ENCODE measurements around the gene SLC1A4.
"Not testable (repeated sequence)": the region's sequence is repeated elsewhere in the genome, so short reads cannot be mapped to it uniquely, and the experiment has no call there.

The SLC1A4 gene

DNA sequence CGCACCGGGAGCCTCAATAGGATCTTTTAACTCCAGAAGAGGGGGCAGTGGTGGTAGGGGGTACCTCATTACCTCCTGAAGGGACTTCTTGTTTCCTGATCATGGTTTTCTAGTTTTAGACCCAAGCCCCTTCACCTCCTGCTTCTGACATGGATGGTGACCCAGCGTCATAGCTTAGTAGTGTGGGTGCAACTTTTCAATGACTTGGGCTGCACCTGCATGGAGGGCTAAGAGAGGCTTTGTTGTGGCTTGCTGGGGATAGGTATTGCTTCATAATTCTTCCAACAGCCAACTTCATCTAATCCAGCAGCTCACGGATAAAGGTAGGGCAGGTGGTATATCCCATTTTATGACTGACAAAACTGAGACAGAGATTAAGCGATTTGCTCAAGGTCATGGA, 3.0 kb downstream of the SLC1A4 start:
- DNase-seq (ENCODE audit: low read depth in 2 of 2) = no peak

DNA sequence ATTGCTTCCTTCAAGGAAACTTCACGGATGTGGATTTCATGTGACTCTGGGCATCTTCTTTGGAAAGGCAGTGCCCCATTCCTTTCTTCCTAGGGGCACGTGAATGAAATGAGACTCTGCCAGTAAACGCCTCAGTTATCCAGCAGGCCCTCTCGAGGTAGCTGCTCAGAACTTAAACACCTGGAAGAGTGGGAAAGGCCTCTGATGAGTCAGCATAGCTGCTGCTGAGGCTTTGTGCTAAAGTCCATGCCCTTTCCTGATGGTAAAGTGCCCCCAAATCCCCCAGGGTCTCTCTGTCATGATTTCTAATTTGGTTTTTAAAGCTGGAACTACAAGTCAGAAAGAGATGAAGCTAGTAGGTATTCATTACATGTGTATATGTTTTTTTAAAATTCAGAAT, 3.8 kb downstream of the SLC1A4 start:
- no peak for DNase-seq (ENCODE audit: low read depth in 2 of 2)

DNA sequence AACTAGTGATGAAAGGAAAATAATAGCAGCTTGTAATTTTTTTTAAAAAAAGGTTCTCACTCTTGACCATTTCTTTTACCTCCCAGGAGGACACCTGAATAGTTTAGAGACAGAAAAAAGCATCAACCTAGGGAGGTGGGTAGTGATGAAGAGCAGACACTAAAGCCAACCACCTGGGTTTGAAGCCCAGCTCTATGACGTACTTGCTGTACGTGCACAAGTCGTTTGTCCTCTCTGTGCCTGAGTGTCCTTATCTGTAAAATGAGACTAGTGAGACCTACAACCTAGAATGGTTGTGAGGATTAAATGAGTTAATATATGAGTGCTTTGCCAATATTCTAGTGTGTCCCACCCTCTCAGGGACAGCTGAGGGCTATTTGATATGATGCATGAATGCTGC, 5.8 kb downstream of the SLC1A4 start:
- no peak for DNase-seq (ENCODE audit: low read depth in 2 of 2)

DNA sequence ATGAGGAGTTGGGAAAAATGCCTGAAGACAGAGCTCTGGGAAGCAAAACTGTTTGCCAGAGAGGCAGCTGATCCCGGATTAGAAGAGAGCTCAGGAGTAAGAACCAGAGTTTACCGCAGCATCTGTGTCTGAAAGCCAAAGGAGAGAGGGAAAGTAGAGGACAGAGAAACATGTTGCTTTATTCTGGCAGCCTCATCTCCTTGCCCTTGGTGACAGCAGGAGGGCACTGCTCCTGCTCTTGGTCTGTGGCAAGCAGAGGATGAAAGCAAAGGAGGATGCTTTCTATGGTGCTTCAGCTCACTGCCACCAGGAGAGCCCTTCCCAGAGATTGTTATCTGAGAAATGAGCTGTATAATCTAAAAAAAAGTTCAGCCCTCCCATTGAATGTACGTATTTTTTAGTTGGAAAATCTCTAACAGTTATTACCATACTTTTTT, 7.7 kb downstream of the SLC1A4 start:
- DNase-seq (ENCODE audit: low read depth in 2 of 2) = no peak

DNA sequence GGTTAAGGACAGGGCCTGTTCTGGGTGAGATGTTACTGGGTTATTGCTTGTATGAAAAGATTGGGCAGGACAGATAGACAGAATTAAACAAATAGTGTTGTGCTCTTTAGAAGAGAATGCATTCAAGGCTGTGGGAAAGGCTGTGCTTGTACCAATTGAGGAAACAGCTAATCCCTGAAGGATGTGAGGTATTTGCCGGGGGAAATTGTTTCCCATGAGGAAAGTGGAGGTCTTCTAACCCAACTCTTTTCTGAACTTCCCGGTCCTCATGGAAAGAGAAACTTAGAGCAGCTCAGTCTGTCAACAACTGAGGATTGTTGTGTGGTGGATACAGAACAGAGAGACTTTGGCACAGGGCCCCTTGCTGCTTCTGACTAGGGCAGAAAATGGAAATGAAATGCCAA, 9.5 kb downstream of the SLC1A4 start:
- no peak for DNase-seq (ENCODE audit: low read depth in 2 of 2)

DNA sequence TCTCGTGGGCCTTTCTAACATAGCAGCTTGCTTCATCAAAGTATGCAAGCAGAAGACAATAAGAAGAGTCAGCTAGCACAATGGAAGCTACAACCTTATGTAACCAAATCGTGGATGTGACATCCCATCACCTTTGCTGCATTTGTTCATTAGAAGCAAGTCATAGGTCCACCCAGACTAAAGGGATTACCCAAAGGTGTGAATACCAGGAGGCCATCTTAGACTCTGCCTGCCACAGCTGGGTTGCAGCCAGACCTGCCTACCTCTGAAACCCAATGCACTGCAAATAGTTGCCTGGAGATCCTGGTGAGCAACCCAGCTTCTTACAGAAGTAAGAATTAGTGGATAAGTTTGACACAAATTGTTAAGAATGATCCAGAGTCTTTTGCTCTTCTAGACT, 10.6 kb downstream of the SLC1A4 start:
- no peak for DNase-seq (ENCODE audit: low read depth in 2 of 2)

DNA sequence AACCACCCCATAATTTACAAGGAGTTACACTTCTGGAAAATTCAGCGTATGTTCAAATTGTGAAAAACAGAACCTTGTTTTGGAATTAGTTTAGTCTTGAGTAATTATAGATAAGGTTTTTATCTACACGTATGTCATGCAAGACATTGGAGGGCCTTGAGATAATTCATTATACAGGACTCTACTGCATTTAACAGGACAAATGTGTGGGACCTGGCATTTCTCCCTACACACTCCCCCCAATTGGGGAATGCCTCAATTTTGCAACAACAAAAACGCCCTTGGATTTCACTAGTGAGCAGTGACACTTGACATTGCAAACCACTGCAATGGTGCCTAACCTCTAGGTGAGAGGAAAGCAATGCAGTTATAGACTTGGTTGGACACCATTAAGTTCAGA, 11.4 kb downstream of the SLC1A4 start:
- no peak for DNase-seq (ENCODE audit: low read depth in 2 of 2)

DNA sequence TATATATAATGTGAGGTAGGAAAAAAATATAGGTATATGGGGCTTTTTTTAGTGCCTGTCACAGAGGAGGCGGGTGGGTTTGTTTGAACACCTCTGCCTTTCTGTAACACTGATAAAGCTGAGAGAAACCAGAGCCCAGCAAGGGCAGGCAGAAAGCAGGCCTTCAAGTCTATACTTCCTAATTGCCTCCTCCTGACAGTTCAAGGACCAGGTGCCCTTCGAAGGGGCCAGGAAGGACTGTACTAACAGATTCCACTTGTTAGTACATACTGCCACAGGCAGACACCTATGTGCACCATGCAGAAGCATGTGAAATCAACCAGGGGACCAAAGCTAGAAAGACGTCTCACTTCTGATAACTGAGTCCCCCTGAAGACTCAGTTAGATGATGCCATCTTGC, 13.8 kb downstream of the SLC1A4 start:
- no peak for DNase-seq (ENCODE audit: low read depth in 2 of 2)

DNA sequence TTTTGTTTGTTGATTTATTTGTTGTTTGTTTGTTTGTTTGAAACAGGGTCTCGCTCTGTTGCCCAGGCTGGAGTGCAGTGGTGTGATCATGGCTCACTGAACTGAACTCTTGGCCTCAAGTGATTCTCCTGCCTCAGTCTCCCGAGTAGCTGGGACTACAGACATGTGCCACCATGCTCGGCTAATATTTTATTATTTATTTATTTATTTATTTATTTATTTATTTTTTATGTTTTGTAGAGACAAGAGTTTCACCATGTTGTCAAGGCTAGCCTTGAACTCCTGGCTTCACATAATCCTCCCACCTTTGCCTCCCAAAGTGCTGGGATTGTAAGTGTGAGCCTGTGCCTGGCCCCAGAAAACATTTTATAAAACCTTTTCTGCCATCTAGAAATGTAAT, 15.0 kb downstream of the SLC1A4 start:
- not testable (repeated sequence) for DNase-seq (ENCODE audit: low read depth in 2 of 2)

DNA sequence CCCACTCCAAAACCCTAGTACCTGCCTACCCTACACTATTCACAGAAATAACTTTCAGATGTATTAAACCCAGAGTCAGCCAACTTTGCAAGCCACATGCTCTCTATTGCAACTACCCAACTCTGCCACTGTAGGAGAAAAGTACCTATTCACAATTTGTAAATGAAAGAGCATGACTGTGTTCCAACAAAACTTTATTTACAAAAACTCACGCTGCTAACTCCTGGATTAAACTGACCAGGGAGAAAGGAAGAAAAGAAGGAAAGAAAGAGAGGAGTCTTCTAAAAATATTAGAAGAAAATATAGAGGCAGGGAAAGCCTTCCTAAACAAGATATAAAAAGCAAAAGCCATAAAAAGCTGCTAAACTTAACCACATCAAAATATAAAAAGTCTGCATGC, 24.6 kb downstream of the SLC1A4 start:
- no peak for DNase-seq (ENCODE audit: low read depth in 2 of 2)

DNA sequence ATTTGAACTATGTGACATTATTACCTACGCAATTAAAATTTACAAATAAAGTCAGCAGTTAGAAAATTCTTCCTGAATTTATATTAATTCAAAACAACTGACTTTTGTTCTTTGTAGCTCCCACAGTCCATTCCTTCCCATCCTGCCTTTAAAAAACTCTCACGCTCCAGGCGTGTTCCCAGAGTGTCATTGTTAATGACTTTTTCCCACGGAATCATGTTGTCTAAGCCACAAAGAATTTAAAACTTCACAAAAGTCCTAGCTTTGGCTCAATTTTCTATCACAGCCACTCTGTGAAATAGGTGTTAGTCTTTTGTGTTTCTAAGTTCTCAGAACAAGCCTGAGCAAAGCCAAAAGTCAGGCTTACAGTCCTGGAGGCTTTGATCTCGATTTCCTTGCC, 26.5 kb downstream of the SLC1A4 start:
- DNase-seq (ENCODE audit: low read depth in 2 of 2) = no peak

DNA sequence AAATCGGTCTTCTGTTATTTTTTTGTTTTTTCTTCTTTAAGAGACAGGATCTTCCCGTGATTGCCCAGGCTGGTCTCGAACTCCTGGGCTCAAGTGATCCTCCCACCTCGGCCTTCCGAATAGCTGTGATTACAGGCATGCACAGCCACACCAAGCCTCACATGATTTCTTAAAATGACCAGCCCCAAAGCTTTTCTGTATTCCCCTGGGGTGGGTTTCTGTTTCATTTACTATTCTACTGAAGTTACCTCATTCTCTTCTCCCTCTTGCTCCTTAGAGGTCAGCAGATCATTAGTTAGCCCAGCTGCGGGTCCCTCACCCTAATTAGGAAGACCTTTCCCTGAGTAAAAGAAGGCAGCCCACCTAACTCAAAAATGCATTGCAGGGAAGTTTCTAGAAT, 27.6 kb downstream of the SLC1A4 start:
- no peak for DNase-seq (ENCODE audit: low read depth in 2 of 2)

DNA sequence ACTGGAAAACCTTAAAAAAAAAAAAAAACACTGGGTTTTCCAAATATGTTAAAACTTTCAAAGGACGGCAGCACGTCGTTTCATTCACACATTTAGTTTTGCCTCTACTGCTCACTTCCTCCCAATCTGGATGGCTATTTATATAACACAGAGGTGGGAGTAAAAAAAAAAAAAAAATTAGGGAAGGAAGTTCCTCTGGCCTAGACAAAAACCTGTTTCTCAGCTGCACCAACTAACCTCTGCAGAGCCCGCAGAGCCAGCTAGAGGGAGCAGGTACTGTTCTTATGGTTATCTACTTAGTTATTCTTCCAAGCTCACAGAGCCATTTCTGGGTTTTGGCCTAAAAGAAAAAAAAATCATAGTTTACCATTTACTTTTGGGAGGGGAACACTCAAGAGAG, 28.1 kb downstream of the SLC1A4 start:
- no peak for DNase-seq (ENCODE audit: low read depth in 2 of 2)

DNA sequence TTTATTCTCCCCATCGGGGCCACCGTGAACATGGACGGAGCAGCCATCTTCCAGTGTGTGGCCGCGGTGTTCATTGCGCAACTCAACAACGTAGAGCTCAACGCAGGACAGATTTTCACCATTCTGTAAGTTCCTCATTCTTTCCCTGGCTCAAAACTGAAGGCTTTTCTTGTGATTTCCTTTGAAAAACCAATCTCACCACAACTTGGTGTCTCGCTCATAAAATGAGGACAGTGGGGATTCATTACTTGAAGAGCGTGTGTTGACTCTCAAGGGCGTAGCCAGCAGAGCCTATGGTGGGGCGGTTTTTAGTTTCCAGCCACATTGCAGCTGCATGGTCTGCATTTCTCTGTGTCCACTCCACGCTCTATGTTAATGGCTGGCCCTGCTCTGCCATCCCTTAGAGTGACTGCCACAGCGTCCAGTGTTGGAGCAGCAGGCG, 29.0 kb downstream of the SLC1A4 start:
- DNase-seq (ENCODE audit: low read depth in 2 of 2) = no peak

DNA sequence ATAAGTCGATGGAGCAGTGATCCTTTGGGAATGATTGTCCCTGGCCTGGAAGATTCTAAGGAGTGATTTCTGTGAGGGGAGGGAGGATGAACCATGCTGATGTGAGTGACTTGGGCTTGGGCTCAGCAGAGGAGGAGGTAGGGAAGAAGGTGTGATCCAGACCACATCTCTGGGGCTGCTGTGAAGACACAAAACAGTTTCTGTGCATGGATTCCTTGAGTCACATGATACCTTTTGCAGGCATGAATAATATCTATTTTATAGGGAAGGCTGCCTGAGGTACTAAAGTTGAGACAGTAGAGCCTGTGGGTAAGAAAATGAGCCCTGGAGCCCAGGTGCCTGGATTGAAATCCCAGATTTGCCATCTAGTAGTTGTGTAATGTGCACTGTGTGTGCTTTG, 29.8 kb downstream of the SLC1A4 start:
- no peak for DNase-seq (ENCODE audit: low read depth in 2 of 2)

DNA sequence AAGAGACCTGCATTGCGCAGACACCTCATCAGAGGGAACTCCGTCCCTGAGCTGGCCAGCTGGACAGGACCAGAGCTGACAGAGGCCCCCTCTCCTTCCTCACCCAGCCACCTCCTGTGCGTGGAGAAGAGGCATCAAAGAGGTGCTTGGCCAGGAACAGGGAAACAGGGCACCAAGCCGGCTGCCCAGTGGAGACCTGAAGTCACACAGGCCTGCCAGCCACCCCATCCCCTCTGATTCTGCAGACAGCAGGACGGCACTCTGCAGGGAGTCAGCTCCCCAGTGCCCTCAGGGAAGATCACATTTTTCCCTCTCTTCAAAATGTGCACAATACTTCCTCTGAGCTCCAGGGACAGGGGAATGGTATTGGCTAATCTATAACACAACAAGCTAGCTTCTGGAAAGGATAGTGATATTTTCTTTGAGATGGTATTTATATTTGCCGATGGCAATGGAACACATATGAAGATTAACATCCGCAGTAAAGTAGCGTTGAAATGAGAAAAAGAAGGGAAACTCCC, 30.5 kb downstream of the SLC1A4 start:
- DNase-seq (ENCODE audit: low read depth in 2 of 2) = no peak

DNA sequence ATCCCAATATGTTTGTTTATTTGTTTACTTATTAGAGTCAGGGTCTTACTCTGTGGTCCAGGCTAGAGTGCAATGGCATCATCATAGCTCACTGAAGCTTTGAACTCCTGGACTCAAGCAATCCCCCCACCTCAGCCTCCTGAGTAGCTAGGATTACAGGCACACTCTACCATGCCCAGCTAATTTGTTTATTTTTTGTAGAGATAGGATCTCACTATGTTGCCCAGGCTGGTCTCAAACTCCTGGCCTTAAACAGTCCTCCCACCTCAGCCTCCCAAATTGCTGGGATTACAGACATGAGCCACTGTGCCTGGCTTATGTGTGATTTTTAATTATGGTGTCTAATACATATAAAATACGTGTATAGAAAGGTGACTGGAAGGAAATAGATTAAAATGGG, 31.1 kb downstream of the SLC1A4 start:
- DNase-seq (ENCODE audit: low read depth in 2 of 2) = not testable (repeated sequence)

DNA sequence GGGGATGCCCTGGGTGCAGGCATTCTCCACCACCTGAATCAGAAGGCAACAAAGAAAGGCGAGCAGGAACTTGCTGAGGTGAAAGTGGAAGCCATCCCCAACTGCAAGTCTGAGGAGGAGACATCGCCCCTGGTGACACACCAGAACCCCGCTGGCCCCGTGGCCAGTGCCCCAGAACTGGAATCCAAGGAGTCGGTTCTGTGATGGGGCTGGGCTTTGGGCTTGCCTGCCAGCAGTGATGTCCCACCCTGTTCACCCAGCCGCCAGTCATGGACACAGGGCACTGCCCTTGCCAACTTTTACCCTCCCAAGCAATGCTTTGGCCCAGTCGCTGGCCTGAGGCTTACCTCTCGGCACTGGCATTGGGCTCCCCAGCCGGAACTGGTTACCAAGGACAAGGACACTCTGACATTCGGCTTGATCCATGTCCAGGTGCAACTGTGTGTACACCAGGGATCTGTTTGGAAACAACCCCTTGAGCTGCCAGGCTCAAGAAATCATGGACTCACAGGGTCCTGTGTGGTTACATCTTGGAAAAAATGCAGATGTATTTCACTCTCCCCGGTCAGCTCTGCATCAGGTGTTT, 31.8 kb downstream of the SLC1A4 start:
- DNase-seq (ENCODE audit: low read depth in 2 of 2) = no peak

DNA sequence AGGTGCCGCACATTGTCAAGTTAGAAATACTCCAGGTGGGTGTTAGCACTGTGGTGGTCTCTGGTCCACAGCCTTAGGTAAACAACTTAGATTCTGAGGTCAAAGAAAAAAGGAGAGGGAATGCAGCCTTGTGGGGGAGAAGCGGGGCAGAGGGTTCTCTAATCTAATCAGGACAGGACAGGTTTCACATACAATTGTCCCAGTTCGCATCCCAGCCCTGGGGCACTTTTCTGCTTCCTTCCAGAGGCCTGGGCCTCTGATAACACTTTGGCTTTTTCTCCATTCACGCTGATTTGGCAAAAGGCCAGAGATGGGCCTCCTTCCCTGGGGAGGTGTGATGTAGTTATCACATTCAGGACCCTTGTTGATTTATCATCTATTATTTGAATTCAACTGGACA, 32.5 kb downstream of the SLC1A4 start:
- DNase-seq (ENCODE audit: low read depth in 2 of 2) = no peak

DNA sequence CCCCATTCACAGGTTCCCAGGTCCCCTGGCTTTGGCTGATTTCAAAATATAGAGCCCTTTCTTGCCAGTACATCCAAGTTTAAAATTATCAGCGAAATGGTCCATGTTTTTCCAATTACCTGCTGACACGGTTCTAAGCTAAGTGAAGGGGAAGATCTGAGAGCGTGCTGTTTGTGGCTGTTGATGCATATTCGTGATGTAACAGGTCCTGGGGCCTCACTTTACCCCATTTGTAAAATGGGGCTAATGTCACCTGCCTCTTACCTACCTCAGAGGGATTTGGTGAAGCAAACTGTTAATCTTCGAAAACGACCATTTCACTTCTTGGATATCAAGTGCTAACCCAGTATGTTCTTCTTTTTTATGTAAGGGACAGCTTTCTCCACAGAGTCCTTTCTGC, 33.0 kb downstream of the SLC1A4 start:
- no peak for DNase-seq (ENCODE audit: low read depth in 2 of 2)

DNA sequence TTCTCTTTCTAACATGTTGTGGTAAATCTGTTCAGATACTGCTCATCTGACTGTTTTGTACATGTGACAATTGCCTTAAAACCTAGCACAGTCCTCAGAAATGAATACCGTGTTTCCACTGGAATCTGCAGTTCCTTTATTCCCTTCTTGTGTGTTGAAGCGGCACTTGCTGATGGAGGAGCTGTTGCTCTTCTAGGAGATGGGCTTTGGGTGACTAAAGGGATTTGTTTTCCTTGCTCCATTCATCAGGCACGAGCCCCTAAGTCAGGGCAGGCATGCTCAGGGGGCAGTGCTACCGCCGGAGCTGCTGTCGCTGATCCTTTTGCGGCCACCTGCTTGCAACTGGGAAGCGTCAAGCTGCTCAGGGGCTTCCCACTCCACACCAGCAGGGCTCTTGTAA, 34.5 kb downstream of the SLC1A4 start:
- DNase-seq (ENCODE audit: low read depth in 2 of 2) = no peak

DNA sequence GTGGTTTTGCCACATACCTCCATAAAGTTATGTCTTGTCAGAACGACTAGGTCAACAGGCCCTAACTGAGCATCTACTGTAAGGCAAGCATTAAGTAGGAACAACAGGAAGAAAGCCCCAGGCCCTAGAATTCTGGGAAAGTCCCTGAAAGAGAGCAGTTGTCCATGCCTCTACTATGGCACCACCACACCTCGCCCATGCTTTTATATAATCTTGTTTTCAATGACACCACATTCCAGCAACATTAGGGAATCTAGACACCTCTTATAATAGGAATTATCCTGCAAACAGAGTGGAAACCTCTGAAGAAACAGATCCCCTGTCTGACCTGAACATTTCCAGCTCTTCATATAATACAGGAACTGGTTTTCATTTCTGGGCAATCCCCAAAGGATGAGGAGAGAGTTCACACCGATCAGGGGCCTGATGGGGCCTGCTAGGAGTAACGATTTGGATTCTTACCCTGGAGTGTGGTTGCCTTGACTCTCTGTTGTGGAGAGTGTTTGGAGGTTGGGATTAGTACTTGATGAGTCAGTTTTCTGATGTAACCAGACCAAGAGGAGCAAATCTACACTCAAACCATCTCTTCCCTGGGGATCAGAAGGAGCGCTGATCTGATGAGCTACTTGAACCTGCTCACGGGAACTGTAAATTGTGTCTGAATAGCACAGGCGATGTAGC, 35.1 kb downstream of the SLC1A4 start:
- no peak for DNase-seq (ENCODE audit: low read depth in 2 of 2)

DNA sequence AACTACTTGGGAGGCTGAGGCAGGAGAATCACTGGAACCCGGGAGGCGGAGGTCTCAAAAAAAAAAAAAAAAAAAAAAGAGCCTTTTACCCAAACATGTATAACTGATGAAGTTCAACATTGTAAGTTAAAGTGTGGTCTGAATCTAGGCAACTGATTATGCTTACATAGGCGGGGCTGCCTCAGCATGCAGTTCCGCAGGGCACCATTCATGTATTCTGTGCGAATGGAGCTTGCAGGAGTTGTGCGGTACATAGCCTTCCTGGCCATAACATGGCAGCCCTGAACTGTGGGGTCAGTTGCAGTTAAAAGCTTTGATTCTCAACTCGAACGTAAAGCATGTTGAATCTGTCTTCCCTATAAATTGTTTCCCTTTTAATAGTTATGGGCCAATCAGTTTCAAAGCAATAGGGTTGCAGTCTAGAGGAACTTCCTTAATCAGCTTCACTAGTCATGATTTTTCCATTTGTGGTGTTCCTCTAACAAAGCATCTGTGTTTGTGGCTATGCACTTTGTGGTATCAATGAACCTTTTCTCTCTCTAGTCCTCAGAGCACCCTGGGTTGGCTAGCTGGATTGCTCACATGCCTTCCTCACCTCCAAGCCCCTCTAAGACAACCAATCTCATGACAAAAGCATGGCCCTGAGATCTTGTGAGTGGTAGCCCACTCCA, 36.4 kb downstream of the SLC1A4 start:
- no peak for DNase-seq (ENCODE audit: low read depth in 2 of 2)

All from stimulated activated CD4-positive, alpha-beta T cell treated with anti-CD3 and anti-CD28 coated beads, Interleukin-1b, Interleukin-23, amount 100 ng/mL, for 4 hours (primary cell).